GM18526 (cell line): Measurements from ENCODE around the gene NATD1.
A peak's percentile ranks its signal among the peaks of the same experiment; 100 is the strongest.

Experiments used
- POLR2A ChIP-seq: IDR thresholded peaks from 3 replicates; pipeline ENCODE4 v1.6.1; 2011; ENCODE audit not compliant: insufficient read length; ENCODE audit errors: extremely low read depth

Gene NATD1

GRCh38 chr17:21228111-21228510 lies 25.1 kb downstream of the NATD1 start:
- no peak for TF ChIP-seq POLR2A

GRCh38 chr17:21223086-21223485 lies 30.1 kb downstream of the NATD1 start:
- TF ChIP-seq POLR2A = no peak

- TF ChIP-seq POLR2A = no peak
Observed at GRCh38 chr17:21218831-21219380, 34.3 kb downstream of the NATD1 start.

DNA sequence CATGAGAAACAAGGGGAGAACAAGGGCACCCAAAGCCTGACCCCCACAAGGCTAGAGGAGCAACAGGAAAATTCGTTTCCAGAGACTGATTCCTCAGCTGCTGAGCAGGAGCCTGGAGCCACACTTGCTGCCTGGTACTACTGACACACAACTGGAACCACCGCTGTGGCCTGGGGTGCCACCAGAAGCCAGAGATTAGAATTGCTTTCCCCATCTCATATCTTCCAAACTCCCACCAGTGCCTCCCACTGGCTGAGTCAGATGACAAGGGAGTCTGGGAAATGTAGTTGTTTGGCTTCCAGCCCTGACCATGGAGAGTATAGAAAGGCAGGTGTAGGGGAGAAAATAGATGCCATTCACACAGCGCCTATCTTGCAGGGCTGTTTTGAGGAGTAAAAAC lies 35.1 kb downstream of the NATD1 start:
- no peak for TF ChIP-seq POLR2A

- TF ChIP-seq POLR2A = no peak
Observed at GRCh38 chr17:21217346-21217745, 35.9 kb downstream of the NATD1 start.

DNA sequence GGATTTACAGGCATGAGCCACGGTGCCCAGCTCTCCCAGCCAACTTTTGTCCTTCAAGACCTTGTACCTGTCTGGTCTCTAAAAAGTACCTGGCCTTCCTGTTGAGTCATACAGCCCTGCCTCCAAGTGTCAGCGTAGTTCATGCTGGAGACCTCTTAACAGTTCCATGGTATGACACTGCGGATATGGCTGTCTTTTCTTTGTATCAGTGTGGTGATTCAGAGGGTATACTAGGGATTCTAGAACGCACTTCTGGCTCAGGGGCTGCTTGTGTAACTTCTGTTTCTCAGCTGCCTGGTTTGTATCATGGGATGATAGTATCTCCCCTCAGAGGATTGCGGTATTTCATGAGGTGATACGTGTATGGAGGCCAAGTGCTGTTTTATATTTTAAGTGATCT lies 37.3 kb downstream of the NATD1 start:
- TF ChIP-seq POLR2A = no peak

DNA sequence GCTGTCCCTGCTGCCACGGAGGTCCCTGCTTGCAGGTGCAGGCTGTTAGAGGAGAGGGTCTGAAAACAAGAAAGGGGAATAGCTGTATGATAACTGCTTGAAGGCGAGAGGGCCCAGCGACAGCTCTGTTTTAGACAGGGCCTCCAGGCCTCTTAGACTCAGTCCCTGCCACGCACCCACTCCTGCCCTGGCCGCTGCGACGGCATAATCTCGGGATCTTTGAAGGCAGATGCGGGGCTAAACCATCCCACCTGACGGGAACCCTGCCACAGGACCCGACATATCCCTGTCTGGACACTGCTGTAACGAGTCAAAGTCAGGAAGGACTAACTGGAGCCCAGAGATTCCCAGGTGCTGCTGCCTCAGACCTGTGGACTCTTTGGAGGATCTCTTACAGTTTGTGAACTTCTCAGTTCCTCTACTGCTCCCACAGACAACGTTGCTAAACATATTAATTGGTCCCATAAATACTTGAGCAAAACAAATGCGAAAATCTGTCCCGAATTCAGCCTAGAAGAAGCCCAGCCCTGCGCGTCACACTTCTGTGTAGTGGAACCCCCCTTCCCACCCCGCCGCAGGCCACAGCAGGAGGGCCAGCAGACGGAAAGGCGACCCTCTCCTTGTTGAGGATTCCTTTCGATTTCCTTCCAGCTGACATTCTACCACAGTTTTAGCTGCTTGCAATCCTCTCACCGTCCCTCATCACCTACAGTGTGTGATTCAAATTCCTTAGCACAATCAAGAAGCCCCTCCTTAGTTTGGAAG lies 38.3 kb downstream of the NATD1 start:
- TF ChIP-seq POLR2A = no peak

- peak; percentile 85 for TF ChIP-seq POLR2A
Observed at GRCh38 chr17:21214015-21214776, 39.0 kb downstream of the NATD1 start, which contains the start of gene TMEM11. Gene TMEM11 (minus strand): TSS chr17:21214161. CDS start chr17:21214152, 9 bp downstream.

- TF ChIP-seq POLR2A = no peak
Observed at GRCh38 chr17:21213638-21214014, 39.6 kb downstream of the NATD1 start.

GRCh38 chr17:21212826-21213637 lies 40.2 kb downstream of the NATD1 start:
- no peak for TF ChIP-seq POLR2A

DNA sequence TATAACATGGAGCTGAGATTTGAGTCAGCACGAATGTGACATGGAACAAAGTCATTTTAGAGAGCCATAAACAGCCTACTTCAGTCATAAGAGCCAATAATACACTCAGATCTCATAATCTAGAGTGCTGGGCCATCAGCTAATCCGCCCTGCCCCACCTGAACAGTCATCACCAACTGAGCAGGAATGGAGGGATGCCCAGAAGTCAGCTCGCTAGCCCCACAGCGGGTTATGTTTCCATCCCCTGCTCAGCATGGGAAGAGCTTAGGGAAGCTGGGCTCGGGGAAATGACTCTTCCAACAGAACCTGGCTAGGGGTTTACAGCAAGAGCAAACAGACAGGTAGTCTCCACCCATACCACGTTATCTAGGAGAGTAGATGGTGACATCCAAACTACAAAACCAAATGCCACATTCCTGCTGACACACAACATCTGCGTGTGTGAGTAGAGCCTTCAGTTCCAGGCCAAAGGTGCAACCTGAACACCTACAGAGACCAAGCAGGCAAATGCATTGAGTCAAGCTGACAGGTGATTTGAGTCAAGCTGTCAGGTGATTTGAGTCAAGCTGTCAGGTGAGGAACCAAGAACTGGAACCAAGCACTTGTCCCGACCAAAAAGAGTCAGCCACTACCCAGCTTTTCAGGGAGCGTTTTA lies 41.3 kb downstream of the NATD1 start:
- TF ChIP-seq POLR2A = no peak

DNA sequence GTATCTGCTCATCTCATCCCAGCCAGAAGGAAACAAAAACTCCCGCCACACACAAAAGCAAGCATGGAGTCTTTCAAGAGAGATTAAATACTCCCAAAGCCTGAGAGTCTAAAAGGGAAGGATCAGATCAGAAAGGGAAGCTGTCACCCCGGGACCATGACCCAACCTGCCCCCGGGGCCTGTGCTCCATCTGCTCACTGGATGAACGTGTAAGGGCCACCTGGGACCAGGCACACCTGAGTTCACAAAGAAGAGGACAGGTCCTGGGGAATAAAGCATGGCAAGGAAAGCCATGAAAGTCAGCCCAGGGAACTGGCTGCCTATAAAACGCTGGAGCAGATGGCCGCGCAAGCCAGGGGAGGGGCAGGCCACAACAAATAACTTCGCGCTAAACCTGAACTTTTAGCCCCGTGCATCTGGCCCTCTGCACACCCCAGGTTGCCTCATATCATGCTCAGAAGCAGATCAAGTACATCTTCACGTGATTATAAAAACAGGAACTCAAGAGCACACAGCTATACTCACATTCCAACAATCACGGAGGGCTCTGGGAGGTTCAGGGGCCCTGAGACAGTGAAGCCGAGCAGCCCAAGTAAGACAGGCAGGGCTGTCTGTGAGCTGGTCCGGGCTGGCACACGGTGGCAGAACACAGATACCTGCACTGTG lies 42.7 kb downstream of the NATD1 start:
- no peak for TF ChIP-seq POLR2A

GRCh38 chr17:21209511-21210175 lies 43.6 kb downstream of the NATD1 start:
- no peak for TF ChIP-seq POLR2A

GRCh38 chr17:21208352-21208751 lies 44.9 kb downstream of the NATD1 start:
- TF ChIP-seq POLR2A = no peak
